HepG2 (cell line): Measurements from ENCODE around the gene THAP9. TPM values are rescaled to one million over a fixed set of nuclear protein-coding genes. Genes with fewer than 3 reads are reported as not detected.

ENCODE experiments used
- ATAC-seq: fragments of 200-7000 bp; cut with Tn5 transposase; 3 replicates; pipeline ENCODE4 v1.9.1; 2020; ENCODE audit warnings: mild to moderate bottlenecking, moderate library complexity
- BruUV-seq: library from RNA; stranded (reverse); fragments of 400-500 nt; replicated peaks from 2 replicates; lab custom pipeline; 2021; lab: Mats Ljungman, UMichigan
- CTCF ChIA-PET: fragments of 300-600 bp; formaldehyde crosslinking; extraction: SDS; loops from one replicate; lab custom pipeline; 2021; ENCODE audit warnings: low total read pairs, inconsistent platforms, low intra/inter-chr PET ratio; lab: Yijun Ruan, JAX
- POLR2A ChIA-PET: fragments of 350-600 bp; sonication (Branson Sonifier 250); formaldehyde crosslinking; loops from one replicate; lab custom pipeline; 2020; ENCODE audit warnings: antibody characterized with exemption, inconsistent platforms; lab: Yijun Ruan, JAX
- DNase-seq: peaks from one replicate; pipeline ENCODE4 v3.0.0-alpha.2; 2015; ENCODE audit warnings: low spot score
- FAIRE-seq: peaks from 3 replicates; lab custom pipeline; 2011; peaks lifted over from hg19 to GRCh38; lab: Jason Lieb, UNC
- H2AFZ ChIP-seq: one replicate; pipeline ENCODE4 v1.6.1; 2011; ENCODE audit warnings: low read length, inconsistent platforms
- H3K27ac ChIP-seq: fragments of 300-600 bp; 3 replicates; pipeline ENCODE4 v1.8.0; 2011; ENCODE audit warnings: mixed run types, mild to moderate bottlenecking, mixed read lengths, low read length, inconsistent platforms; ENCODE audit not compliant: insufficient read depth; ENCODE audit errors: extremely low read length
- H3K27me3 ChIP-seq, 2 experiments: fragments of 200-600 bp in 1 of 2; 2 replicates in 1 of 2; 3 replicates in 1 of 2; pipeline versions ENCODE4 v1.6.0 to v1.8.0; 2011; ENCODE audit warnings: low read length in 2 of 2, mild to moderate bottlenecking in 2 of 2, moderate library complexity in 2 of 2, inconsistent platforms in 1 of 2; ENCODE audit not compliant: insufficient read depth in 2 of 2, control insufficient read depth in 1 of 2
- H3K36me3 ChIP-seq, 2 experiments: fragments of 200-600 bp in 1 of 2; replicated peaks in 1 of 2; 2 replicates in 1 of 2; 3 replicates in 1 of 2; pipeline versions ENCODE4 v1.5.1 to v1.8.0; 2011; ENCODE audit warnings: low read length in 2 of 2, inconsistent platforms in 1 of 2; ENCODE audit not compliant: insufficient read depth in 2 of 2, control insufficient read depth in 1 of 2
- H3K4me1 ChIP-seq: 2 replicates; pipeline ENCODE4 v1.5.1; 2012; ENCODE audit warnings: low read length, inconsistent platforms; ENCODE audit not compliant: insufficient read depth
- H3K4me2 ChIP-seq: 2 replicates; pipeline ENCODE4 v1.6.0; 2011; ENCODE audit warnings: low read depth, low read length, inconsistent platforms
- H3K4me3 ChIP-seq, 3 experiments: fragments of 200-600 bp in 1 of 3; sonication (generic), shearing (Covaris generic) in 1 of 3; replicated peaks in 1 of 3; 2 replicates each; pipeline ENCODE4 v1.5.1; 2011 to 2016; ENCODE audit warnings: low read length in 3 of 3, inconsistent platforms in 2 of 3, low read depth in 2 of 3, mild to moderate bottlenecking in 2 of 3, control low read depth in 1 of 3, mixed read lengths in 1 of 3; ENCODE audit not compliant: insufficient read depth in 1 of 3
- H3K79me2 ChIP-seq: one replicate; pipeline ENCODE4 v1.6.1; 2011; ENCODE audit warnings: low read length, inconsistent platforms; ENCODE audit not compliant: insufficient read depth
- H3K9ac ChIP-seq: 2 replicates; pipeline ENCODE4 v1.6.0; 2011; ENCODE audit warnings: mild to moderate bottlenecking, low read depth, low read length, inconsistent platforms; ENCODE audit not compliant: insufficient read depth
- H3K9me3 ChIP-seq: 2 replicates; pipeline ENCODE4 v1.5.1; 2012; ENCODE audit warnings: mild to moderate bottlenecking, low read length
- H4K20me1 ChIP-seq: 2 replicates; pipeline ENCODE4 v1.6.0; 2011; ENCODE audit warnings: inconsistent platforms, mild to moderate bottlenecking, low read length, moderate library complexity; ENCODE audit not compliant: insufficient read depth
- DBP ChIP-seq: sonication (generic); formaldehyde crosslinking; IDR thresholded peaks from 2 replicates; pipeline ENCODE4 v1.4.0; 2020; ENCODE audit warnings: missing genetic modification reagents; ENCODE audit errors: not compliant biosample characterization
- HOXA7 ChIP-seq: sonication (generic); formaldehyde crosslinking; IDR thresholded peaks from 2 replicates; pipeline ENCODE4 v1.8.1; 2022; ENCODE audit warnings: mild to moderate bottlenecking, missing genetic modification reagents, moderate library complexity
- JUN ChIP-seq: sonication (generic); formaldehyde crosslinking; IDR thresholded peaks from 2 replicates; pipeline ENCODE4 v1.4.0; 2020; ENCODE audit warnings: mild to moderate bottlenecking, missing genetic modification reagents
- KLF11 ChIP-seq: IDR thresholded peaks from 2 replicates; pipeline ENCODE4 v1.6.1; 2016; ENCODE audit warnings: missing compliant biosample characterization
- NFKB2 ChIP-seq: sonication (generic); formaldehyde crosslinking; IDR thresholded peaks from 2 replicates; pipeline ENCODE4 v1.4.0; 2020; ENCODE audit warnings: missing genetic modification reagents, borderline replicate concordance
- PHF8 ChIP-seq: sonication (generic); formaldehyde crosslinking; IDR thresholded peaks from 2 replicates; pipeline ENCODE4 v1.5.0; 2020; ENCODE audit warnings: missing genetic modification reagents
- ZBTB42 ChIP-seq: sonication (generic); formaldehyde crosslinking; IDR thresholded peaks from 2 replicates; pipeline ENCODE4 v1.5.0; 2020; ENCODE audit warnings: mild to moderate bottlenecking, missing genetic modification reagents
- ZNF232 ChIP-seq: sonication (generic); formaldehyde crosslinking; IDR thresholded peaks from 2 replicates; pipeline ENCODE4 v1.4.0; 2020; ENCODE audit warnings: missing genetic modification reagents, borderline replicate concordance
- ZNF431 ChIP-seq: sonication (generic); formaldehyde crosslinking; IDR thresholded peaks from 2 replicates; pipeline ENCODE4 v1.9.0; 2022; ENCODE audit warnings: missing genetic modification reagents, low read depth, mild to moderate bottlenecking, borderline replicate concordance
- WGBS: methylation state at CpG from one replicate; pipeline ENCODE4 v1.1.6; 2017; ENCODE audit warnings: low lambda C conversion rate; 5-methylcytosine and 5-hydroxymethylcytosine counted together
- in situ Hi-C: cut with HindIII; loops from 2 replicates; pipeline ENCODE4 v1.10.0; 2017; ENCODE audit warnings: low pct_unique_long_range_greater_than_20kb; ENCODE audit not compliant: extremely low pct_ligation_motif_present
- intact Hi-C: fragments of 100-400 bp; cut with micrococcal nuclease; formaldehyde crosslinking; loops from one replicate; pipeline ENCODE4 v1.10.0; 2022; ENCODE audit not compliant: unreplicated experiment
- polyA plus RNA-seq, 8 experiments: library from polyadenylated mRNA; depleted of rRNA in 3 of 8; stranded (reverse) in 7 of 8; unstranded in 1 of 8; fragments of >200 nt; fragmentation: Illumina TruSeq in 4 of 8; extraction: Trizol in 4 of 8; gene quantifications; 2 replicates each; pipeline versions ENCODE4 v1.2.1 to v1.2.3, GENCODE V29; 2011 to 2016; ENCODE audit warnings: low read depth in 4 of 8, missing spikeins in 1 of 8, mixed read lengths in 1 of 8; ENCODE audit not compliant: insufficient read depth in 1 of 8
- total RNA-seq, 5 experiments: library from RNA; depleted of rRNA; stranded (reverse); fragments of >200 nt; fragmentation: Illumina TruSeq; extraction: Trizol; gene quantifications; 2 replicates each; pipeline ENCODE4 v1.2.3, GENCODE V29; 2016; ENCODE audit warnings: low read depth in 1 of 5
- TF ChIP-seq, protein P1 (sequence below): sonication (generic); formaldehyde crosslinking; IDR thresholded peaks from 2 replicates; pipeline ENCODE4 v1.4.0; 2020; ENCODE audit warnings: missing genetic modification reagents

The THAP9 gene
- total and polyA plus RNA-seq, 2 of the 13 experiments (the other 11 are each of a cell fraction or from before 2014, with no cell fraction given), result 6.0 to 7.2 TPM

GRCh38 chr4:82906469-82906868 is 5.9 kb downstream of the THAP9 start:
- Histone ChIP-seq H3K9me3 (no peaks in the 10 kb centered on the region), H2AFZ (no peak overlapping the region), H3K27me3 (no peaks in the 10 kb centered on the region), H3K36me3 (peaks cover 1 to 13% of the 10 kb centered on the region in 2 experiments), H3K79me2 (peaks cover 21% of the 10 kb centered on the region)
- BruUV-seq, result no TSS peak
- 95% methylated on average over 3 of the region's 3 CpGs for WGBS
- ATAC-seq (no peak), FAIRE-seq (no peak)
- POLR2A ChIA-PET, result no interaction called here
- in situ Hi-C loops, result no loop called here
- no peak for TF ChIP-seq ZNF232
- no peak for TF ChIP-seq DBP (CRISPR knock-in tag)
- TF ChIP-seq JUN (CRISPR knock-in tag), result no peak
- no peak for TF ChIP-seq HOXA7 (CRISPR knock-in tag)
- no peak for TF ChIP-seq NFKB2 (CRISPR knock-in tag)
- TF ChIP-seq KLF11 (CRISPR knock-in tag), result no peak
- no peak for TF ChIP-seq ZNF431 (CRISPR knock-in tag)
- TF ChIP-seq, protein P1, sequence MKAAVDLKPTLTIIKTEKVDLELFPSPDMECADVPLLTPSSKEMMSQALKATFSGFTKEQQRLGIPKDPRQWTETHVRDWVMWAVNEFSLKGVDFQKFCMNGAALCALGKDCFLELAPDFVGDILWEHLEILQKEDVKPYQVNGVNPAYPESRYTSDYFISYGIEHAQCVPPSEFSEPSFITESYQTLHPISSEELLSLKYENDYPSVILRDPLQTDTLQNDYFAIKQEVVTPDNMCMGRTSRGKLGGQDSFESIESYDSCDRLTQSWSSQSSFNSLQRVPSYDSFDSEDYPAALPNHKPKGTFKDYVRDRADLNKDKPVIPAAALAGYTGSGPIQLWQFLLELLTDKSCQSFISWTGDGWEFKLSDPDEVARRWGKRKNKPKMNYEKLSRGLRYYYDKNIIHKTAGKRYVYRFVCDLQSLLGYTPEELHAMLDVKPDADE (CRISPR knock-in tag), result no peak
- no peak for TF ChIP-seq ZBTB42 (CRISPR knock-in tag)
- TF ChIP-seq PHF8, result no peak
- TF ChIP-seq, all 625 proteins: peak for 0
- H3K27ac ChIP-seq, result no peak overlapping the region
- CTCF ChIA-PET, result no interaction called here
- peaks cover 14% of the 10 kb centered on the region for H3K4me1 ChIP-seq
- H3K4me2 ChIP-seq, result no peak overlapping the region
- no peak overlapping the region for H3K9ac ChIP-seq
- H4K20me1 ChIP-seq, result no peaks in the 10 kb centered on the region
- intact Hi-C loops, result no loop called here
- no peak for DNase-seq
- no peak overlapping the region for H3K4me3 ChIP-seq
